Measurements from ENCODE around the gene SLC38A10.

SLC38A10 gene

DNA sequence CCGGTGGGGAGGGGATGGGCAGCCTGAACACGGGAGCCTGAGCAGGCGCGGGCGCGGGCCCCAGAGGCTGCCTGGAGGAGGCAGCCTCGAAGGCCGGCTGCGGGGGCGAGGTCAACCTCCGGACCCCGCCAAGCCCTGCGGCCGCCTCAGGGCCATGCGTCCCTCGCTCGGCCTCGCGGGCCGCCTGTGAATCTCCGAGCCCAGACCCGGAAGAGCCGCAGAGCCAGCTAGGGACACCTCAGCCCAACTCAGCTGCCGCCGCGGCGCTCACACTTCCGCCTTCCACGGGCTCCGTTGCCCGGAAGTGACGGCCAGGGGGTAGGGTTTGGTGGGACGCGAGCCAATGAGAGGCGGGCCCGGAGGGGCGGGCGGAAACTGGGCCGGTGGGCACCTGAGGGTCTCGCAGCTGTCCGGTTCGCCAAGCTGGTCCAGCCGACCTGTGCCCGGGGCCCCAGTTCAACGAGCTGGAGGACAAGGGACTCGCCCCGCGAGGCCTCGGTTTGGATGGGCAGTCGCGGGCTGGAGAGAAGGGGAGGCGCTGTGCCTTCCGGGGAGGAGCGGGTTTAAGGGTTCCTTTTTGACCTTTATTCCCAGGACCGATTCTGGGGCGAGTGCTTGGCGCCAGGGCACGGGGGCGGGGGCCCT, at the start of gene SLC38A10:
Gene SLC38A10, minus strand, starts transcription at position 277 of the 645 bp plus-strand sequence. CDS start 386 bp downstream, outside the sequence.
- DNase-seq = peak; percentile 72

DNA sequence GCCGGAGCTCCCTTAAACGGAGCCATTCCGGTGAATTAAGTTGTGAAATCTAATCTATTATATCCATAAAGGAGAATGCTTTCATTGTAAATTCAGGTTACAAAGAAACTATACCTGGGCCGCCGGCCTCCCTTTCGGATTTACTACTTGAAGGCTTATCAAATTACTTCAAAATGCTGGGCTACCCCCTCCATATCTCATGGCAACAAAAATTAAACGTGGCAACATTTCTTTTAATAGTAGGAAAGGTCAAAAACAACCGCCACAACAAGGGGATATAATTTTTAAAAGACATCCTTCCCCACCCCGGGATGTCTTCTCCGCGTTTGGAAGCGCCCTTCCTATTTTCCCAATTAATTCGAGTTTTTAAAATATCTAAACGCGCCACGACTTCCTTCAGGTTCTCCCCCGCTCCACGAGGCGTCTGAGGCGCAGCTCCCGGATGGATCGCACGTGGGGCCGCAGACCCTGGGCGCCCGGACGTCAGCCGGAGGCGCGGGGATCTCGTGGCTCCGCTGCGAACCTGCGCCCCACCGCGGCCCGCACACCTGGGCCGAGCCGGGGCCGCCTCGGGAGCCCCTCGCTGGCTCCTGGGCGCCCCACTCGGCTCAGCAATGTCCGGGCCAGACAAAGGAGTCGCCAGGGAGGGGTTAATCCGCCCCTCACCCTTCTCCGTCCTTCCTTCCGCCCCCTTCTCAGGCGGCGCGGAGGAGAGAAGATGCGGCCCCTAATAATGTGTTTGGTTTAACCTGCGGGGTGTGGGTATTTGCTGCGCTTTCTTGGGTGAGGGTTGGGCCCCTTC, 47.4 kb upstream of the SLC38A10 start:
- no peak for DNase-seq

DNA sequence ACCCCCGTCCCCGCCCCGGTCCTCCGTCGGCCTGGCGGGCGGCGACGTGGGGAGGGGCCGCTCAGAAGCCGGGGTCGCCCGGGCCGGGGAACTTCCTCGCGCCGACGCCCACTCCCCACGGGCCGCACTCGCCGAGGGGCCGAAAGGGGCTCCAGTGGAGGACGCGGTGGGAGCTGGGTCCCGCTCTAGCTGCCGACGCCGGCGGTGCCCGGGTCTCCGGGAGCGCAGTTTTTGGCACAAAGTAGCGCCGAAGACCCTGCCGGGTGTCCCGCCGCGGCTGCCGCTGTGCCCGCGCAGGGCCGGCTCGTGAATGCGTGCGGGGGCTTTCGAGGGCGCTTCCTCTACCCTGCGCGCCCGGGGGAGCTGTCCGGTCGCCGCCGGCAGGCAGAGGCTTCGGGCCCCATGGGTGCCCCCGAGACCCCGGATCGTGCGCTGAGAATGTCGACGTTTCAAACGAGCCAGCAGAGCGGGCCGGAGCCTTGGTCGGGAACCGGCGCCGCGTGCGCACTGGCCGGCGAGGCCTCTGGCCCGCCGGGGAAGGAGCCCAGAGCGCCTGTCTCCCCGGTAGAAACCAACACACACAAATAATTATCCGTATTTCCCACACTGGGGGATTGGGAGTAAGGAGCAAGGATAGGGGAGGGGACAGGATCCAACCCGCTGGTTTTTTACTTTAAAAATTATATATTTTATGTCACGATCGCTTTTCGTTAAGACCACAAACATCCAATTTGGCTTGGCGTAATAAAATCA, 46.6 kb upstream of the SLC38A10 start:
- DNase-seq = no peak

- no peak for DNase-seq
Observed at GRCh38 chr17:81340607-81341515, 45.8 kb upstream of the SLC38A10 start.

DNA sequence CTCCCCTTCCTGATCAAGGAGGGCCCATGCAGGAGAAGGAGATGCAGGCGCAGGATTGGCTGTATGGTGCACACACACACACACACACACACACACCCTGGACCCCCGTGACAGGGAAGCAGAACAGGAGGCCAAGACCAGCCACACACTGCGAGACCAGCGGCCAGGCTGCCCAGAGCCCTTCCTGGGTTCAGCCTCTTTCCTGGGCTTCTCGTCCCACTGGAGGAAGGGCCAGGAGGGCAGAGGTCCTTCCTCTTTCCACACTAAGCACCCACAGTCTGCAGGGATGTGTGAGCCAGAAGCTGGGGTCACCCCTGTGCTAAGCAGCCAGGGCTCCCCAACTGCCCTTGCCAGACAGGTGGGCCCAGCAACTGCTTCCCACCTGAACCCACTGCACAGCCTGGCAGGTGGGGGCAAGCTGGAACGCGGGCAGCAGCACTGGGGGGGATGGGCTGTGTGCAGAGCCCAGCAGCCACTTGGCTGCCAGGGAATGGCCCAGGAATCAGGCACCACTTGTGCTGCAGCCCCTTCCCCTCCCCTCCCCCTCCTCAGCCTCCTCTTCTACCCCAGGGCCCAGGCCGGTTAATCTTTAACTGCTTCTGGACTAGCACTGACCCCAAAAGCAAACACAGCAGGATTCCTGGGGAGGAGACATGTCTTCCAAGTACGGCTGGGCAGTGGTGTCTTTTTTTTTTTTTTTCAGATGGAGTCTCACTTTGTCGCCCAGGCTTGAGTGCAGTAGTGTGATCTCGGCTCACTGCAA, 44.6 kb upstream of the SLC38A10 start:
- no peak for DNase-seq

DNA sequence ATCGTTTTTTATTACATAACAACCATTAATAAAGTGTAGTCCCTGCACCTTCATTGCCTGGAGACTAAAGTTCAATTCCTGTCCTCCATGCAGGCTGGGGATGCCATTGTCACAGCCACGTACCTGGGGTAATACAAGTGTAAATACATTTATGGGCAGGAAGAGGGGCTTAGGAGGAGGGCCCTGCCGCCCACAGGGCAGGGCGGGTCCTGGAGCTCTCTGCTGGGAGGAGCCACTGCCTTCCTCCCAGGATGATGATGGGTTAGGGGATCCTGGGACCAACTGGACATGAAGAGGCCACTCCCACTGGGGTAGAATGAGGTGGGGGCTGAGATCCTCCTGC, 44.1 kb upstream of the SLC38A10 start:
- no peak for DNase-seq

- DNase-seq = no peak
Observed at GRCh38 chr17:81338274-81339190, 43.4 kb upstream of the SLC38A10 start.

- DNase-seq = no peak
Observed at GRCh38 chr17:81337476-81337879, 42.4 kb upstream of the SLC38A10 start.

- no peak for DNase-seq
Observed at GRCh38 chr17:81336930-81337325, 41.8 kb upstream of the SLC38A10 start.

GRCh38 chr17:81336296-81336929, 41.3 kb upstream of the SLC38A10 start:
- no peak for DNase-seq

- no peak for DNase-seq
Observed at GRCh38 chr17:81335773-81336157, 40.7 kb upstream of the SLC38A10 start.

GRCh38 chr17:81334987-81335772, 40.1 kb upstream of the SLC38A10 start:
- DNase-seq = no peak

DNA sequence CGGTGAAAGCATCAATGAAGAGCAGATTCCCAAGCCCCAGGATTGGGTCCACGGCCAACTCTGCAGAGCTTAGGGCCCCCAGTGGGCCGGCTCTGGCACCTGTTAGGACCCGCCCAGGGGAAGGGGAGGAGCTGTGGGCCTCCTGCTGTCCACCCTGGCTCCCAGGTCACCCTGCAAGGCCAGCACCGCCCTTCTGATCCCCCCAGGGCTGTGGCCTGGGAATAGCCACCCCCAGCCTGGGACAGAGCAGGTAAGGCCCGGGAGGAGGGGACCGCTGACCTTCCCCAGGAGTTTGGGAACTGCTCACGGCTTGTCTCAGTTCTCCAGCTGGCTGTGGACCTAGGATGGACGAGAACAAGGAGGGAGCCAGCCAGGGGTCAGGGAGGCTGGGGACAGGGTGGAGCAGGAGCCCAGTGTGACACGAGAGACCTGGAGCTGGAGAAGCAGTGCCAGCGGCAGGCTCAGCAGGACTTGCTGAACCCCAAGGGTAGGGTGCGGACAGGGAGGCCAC, 39.3 kb upstream of the SLC38A10 start:
- DNase-seq = no peak

GRCh38 chr17:81333616-81334368, 38.7 kb upstream of the SLC38A10 start:
- no peak for DNase-seq

DNA sequence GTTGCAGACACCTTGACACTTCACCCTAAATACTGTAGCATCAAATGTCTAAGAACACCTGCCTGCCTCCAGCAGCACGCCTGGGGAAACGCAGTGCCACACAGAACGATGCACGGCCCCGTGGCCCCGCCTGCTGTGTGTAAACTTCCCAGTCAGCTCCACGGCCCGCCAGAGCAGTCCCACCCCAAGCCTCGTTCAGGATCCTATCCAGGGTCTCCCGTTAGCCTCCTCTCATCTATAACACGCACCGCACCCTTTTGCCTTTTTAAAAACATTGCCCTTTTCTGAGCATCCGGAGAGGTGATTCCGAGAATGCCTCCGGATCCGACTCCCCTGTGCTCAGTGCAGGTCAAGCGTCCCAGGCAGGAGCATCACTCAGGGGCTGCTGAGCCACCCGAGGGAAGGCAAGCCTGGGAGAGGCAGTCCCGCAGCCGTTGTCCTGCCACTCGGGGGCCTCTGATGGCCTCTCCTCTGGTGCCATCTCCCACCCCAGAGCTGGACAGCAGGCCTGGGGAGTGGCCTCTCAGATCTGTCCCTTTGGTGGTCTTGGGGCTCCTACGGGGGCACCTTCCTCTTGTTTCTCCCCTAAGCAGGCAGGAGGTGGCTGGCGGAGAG, 37.9 kb upstream of the SLC38A10 start:
- DNase-seq = peak; percentile 58

DNA sequence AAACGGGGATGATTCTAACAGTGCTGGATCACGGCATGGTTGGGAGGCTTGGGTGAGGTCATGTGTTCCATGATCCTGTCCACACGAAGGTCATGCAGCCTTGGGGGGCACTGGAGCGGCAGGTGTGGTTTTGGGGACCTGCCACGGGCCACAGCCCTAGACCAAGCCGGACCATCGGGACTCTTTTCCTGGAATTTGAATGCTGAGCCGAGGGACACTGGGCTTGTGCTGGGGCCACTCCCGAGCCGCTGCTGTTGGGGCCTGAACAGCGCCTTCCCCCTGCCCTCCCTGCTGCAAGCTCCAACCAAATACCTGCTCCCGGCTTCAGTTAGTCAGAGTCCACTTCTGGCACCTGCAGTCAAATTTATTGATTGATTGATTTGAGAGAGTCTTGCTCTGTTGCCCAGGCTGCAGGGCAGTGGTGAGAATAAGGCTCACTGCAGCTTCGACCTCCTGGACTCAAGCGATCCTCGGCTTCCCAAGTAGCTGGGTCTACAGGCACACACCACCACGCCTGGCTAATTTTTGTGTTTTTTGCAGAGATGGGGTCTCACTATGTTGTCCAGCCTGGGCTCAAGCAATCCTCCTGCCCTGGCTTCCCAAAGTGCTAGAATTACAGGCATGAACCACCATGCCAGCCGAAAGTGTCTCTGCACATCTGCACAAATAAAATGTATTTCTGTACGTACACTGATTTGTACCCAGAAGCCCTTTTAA, 37.2 kb upstream of the SLC38A10 start:
- DNase-seq = no peak

DNA sequence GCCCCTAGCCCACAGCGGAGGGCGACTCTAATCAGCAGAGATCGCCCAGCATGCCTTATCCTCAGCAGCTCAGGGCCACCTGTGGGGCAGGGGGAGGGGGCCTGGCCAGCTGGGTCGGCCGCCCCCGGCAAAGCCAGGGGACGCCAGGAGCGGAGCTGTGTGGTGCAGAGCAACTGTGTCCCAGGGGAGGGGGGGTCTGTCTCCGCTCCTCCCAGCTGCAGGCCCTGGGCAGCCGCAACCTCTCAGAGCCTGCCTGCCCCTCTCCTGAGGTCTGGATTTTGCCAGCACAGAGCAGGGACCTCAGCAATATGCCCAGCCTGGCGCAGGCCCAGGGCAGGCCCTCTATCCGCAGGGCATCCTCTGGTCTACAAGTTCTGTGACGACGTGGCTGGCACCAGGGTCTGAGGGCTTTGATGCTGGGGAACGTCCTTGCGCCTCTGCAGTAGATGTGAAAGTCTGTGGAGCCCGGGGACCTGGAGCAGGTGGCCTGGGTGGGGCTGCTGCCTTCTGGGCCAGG, 36.5 kb upstream of the SLC38A10 start:
- DNase-seq = no peak
